ENCODE results near the gene ZNF746.
"Not testable (repeated sequence)": the region's sequence is repeated elsewhere in the genome, so short reads cannot be mapped to it uniquely, and the experiment has no call there.

The ZNF746 gene

DNA sequence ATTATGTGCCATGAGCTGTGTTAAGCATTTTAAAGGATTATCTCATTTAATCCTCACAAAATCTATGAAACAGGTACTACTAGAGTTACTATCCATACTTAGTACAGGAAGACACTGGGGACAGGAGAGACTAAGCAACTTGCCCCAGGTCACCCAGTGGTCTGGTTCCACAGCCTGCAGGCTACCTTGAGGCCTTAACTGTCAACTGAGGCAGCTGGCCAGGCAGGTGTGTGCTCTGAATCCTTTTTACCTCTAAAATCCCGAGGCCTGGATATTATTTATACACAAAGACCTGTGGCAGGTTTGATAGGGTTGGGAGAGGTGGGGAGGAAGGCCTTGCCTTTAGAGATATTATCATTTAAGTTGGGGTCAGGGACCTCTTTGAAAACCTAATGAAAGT, 39.8 kb downstream of the ZNF746 start:
- no peak for DNase-seq

DNA sequence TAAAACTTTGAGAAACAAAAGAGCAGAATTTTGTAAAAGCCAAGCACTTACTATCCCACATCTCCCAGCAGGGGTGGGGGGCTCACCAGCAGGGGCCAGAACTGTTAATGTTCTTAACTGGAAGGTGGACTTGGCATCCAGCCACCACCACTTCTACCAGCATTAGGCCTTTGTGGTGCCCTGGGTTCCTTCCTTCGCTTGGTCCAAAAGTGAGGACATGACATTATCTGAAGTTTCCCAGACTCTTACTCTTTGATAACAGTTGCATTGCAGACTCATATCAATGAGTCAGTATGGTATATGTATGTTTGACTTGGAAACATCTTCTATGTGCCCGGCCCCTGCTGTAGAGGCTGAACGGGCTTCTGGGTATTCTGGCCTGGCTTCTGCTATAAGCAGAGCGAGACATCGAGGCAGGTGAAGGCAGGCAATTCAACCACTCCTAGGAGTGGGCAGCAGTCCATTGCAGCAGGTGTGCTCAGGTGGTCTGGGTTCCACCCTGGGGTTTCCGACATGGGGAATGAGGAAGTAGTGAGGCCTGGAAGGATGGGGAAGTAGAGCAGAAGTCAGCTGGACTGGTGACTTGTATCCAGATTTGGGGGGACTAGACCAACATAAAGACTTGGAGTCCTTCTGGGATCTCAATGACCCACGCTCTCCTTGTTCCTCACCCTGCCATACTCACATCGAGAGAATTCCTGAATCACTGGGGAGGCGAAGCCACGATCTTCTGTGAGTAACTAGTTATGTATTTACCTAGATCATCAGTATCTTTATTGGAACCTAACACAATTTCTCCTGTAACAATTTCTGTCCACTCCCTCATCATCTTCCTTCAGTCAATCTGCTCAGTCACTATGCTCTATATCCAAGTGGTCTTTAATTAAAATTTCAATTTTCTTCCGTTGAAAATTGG, 40.8 kb downstream of the ZNF746 start:
- DNase-seq = no peak

DNA sequence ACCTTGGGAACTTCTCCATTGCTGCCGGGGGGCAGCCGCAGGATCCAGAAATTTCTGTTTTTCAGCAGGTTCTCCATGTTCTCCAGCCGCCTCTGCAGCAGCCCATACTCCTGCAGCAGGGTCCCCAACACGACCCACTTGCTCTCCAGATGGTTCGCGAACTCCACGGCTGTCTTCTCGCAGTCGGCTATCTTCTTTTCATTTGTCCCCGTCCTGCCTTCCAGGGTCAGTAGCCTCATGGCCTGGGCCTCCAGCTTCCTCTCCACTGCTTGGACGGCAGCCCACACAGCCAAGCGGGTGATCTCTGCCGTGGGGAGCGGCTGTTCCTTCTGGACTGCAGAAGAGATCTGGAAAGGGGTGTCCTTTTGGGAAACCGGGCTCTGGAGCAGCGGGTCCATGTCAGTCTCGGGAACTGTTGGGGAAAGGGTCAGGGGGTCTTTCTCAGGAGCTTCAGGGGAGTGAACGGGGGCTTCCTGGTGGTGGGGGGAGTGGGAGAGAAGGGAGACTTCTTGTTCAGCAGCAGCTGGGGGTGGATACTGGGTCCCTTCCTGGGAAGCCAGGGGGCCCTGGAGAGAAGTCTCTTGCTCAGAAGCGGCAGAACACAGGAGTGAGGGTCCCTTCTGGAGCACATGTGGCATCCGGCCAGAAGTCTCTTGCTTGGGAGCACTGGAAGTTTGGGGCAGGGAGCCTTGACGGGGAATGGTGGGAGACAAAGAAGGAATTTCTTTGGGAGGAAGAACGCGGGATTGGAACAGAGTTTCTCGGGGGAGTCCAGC, 42.2 kb downstream of the ZNF746 start:
- no peak for DNase-seq

DNA sequence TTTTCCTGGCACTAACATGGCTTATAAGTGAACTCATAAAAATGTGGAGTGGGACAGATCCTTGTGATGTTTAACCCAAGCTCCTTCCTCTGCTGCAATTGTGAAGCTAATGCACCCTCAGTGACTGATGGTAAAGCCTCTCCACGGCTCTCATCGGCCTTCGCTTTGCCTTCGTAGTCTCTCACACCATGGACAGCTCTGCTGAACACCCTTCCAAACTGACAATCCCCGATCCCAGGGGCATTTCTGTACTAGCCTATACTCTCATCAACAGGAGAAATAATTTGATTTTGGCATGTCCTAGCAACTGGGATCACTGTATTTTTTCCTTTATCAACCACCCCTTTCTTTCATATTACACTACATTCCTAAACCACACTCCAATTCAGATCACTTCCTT, 42.9 kb downstream of the ZNF746 start:
- no peak for DNase-seq

DNA sequence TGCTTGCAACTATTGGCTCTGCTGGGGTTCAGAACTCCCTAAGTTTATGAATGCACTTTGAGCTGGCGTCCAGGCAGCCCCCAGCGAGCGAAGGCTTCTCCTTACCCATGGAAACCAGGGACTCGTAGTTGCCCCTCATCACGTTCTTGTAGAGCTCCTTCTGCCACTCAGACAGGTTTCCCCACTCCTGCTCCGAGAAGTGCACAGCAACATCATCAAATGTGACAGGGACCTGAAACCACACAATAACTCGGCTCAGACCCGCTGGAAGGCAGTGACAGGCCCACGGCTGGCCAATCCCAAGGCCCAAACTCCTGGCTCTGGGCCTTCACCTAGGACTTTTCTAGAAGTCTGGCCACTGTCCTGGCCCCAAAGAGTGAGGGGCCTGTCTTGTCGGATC, 43.6 kb downstream of the ZNF746 start:
- no peak for DNase-seq

DNA sequence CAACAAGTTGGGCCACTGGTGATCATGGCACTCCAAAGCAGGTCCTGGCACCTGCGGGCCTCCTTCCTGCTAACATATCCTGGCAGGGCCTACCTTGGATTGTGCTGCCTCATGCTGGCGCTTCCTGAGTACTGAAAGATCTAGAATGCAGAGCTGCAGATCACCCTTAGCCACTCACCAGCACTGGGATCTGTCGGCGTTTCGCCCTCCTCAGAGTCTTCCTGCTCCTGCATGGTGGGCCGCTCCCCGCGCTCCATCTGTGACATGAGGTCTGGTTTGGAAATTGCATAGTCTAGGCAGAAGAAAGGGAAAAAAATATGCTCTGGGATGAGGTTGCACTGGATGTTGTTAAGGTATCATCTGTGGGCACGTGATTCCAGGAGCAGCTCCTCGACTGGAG, 46.8 kb downstream of the ZNF746 start:
- DNase-seq = no peak

DNA sequence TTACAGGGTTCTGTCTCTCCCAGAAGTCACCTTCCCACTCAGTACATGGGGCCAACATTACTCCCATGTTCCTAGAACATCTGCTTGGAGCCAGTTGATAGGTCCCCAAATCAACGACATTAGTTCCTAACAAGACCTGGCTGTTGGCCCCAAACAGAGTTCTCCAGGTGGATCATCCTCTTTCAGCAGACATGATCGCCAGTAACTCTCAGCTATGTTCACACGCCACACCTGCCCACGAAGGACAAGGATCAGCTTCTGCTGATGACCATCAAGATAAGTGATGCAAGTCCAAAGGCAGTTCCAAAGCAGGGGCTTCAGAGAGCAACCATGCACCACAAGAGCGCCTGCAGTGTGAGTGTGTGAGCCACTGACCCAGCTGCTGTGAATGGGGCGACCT, 47.7 kb downstream of the ZNF746 start:
- DNase-seq = no peak

DNA sequence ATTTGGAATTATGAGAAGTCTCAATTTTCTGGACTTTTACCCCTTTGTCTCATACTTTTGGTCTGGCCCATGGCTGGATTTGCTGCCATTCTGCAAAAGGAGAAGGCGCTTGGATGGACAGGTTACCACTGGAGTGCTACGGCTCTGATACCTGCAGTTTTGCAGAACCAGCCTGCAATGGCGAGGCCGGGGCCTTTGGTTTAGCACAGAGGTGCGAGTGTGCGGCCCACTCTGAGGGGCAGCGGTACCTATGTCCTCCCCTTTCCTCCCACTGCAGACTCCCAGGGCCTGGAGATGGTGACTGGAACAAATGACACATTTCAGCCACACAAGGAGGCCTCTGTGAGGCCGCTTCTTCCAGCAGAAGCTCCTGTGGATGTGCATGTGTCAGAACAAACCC, 48.6 kb downstream of the ZNF746 start:
- DNase-seq = no peak

DNA sequence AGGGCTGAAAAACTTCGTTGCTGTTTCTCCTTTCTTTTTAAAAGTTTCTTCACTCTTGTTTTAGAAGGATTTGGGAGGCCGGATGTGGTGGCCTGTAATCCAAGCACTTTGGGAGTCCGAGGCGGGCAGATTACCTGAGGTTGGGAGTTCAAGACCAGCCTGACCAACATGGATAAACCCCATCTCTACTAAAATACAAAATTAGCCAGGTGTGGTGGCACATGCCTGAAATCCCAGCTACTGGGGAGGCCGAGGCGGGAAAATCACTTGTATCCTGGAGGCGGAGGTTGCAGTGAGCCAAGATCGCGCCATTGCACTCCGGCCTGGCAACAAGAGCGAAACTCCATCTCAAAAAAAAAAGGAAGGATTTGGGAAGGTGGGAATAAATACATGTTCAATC, 51.6 kb downstream of the ZNF746 start:
- DNase-seq = not testable (repeated sequence)

DNA sequence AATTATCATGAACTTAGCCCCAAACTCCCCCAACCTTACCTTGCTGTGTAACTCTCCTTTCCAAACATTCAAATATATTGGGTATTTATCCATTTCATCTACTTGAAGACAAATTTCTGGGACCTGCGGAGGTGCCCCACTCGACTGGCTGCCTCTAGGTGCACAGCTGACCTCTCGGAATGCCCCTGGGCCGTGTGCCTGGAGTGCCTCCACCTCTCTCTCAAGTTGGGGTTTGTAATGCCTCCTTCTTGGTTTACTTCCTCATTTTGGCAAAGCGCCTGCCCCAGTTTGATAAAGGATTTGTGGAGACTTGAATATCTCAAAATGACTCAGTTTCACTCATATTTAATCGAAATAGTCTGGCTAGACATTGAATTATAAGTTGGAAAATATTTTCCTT, 53.3 kb downstream of the ZNF746 start:
- DNase-seq = no peak

DNA sequence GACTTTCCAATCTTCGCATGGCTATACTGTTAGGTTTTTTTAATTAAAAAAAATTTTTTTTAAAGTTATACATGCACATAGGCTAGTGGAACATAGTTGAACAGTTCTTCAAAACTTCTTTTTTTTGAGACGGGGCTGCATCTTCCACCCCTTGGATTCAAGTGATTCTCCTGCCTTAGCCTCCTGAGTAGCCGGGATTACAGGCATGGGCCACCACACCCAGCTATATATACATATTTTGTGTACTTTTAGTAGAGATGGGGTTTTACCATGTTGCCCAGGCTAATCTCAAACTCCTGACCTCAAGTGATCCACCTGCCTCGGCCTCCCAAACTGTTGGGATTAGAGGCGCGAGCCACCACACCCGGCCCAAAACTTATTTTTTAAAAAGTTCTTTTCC, 54.1 kb downstream of the ZNF746 start:
- no peak for DNase-seq

DNA sequence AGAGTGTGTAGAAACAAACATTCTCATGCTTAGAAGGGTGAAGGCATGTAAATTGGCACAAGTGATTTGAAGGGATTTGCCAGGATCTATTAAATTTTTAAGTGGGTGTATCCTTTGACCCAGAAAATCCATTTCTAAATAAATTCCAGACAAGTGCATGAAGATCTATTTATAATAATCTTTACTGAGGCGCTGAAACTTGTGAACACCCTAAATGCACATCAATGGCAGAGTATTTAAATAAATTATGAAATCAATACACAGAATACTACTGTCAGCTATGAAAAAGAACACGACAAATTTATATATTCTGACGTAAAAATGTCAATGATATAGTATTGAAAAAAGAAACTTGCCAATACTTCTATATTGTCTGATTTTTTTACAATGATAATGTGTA, 54.7 kb downstream of the ZNF746 start:
- DNase-seq = no peak

DNA sequence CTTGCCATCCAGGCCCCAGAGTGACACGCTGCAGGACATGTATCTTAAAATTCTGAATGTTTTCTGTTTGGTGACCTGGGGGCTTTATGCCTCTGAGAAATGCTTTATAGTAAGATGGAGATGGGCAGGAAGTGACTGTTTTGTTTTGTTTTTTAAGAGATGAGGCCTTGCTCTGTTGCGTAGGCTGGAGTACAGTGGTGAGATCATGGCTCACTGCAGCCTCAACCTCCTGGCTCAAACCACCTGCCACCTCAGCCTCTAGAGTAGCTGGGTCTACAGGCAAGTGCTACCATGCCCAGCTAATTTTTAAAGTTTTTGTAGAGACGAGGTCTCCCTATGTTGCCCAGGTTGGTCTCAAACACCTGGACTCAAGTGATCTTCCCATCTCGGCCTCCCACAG, 57.4 kb downstream of the ZNF746 start:
- no peak for DNase-seq

DNA sequence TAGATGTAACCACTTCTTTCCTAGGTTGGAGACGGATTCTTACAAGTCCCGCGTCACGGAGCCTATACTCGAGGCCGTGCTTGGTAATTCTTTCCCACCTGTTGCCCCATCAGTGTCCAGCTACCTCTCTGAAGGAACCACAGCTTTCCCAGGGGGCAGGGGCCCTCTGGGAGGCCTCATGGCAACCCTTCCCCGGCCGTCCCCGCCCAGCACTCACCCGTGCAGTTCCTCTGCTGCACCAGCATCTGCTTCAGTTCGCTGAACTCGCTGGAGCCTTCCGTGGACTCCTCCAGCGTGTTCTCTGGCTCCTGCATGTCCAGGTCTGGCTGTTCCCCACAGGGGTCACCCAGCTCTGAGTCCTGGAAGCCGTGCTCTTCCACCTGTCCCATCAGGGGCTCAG, 61.3 kb downstream of the ZNF746 start:
- no peak for DNase-seq

DNA sequence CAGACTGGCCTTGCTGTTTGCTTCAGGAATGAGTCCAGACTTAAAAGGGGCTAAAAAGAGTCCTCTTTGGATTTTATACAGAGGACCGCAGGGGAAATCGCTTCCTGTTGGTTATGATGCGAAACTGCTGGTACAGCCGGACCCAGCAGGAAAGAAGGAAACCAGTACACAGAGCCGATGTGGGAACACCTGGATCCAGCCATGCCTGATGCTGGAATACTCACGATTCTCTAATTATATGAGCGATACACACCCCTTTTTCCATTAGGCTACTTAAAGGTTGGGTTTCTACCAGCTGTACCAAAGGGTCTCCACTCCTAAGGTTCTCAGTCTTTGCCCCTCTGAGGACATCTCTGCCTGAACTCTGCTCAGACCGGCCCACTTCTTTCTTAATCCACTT, 64.5 kb downstream of the ZNF746 start:
- no peak for DNase-seq

DNA sequence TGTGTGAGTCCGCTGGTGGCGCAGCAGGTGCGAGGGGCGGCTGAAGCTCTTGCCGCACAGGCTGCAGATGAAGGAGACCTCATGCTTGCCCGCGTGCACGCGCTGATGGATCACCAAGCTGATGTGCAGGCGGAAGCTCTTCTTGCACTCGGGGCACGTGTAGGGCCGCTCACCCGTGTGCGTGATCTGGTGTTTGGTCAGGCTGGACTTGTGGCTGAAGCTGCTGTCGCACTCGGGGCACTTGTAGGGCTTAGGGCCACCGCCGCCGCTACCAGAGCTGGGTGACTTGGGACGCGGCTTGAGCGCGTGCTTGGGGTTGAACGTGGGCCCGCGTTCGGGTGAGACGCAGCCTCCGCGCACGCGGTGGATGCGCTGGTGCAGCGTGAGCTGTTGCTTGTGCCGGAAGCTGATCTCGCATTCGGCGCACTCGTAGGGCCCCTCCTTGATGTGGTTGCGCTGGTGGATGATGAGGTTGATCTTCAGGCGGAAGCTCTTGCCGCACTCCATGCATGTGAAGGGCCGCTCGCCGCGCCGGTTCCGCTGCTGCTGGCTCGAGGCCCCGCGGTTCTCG, 65.4 kb downstream of the ZNF746 start:
- no peak for DNase-seq

DNA sequence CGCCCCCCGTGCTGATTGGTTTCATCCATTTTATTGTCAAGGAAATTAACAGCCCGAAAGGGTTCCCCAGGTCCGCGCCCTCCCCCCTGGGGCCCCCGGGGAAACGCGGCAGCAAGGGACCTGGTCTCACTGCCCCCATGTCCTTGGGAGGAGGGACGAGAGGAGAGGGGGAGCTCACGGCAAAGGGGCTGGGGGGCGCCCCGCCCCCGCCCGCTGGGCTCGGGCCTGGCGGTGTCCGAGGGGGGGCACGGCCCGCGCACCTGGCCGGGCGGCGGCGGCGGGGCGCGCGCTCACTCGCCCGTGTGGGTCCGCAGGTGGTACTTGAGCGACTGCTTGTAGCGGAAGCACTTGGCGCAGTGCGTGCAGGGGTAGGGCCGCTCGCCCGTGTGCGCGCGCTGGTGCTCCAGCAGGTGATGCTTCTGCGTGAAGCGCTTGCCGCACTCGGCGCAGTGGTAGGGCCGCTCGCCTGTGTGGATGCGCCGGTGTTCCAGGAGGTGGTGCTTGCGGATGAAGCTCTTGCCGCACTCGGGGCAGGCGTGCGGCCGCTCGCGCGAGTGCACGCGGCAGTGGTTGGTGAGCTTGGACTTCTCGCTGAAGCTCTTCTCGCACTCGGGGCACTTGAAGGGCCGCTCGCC, 66.0 kb downstream of the ZNF746 start:
- no peak for DNase-seq

DNA sequence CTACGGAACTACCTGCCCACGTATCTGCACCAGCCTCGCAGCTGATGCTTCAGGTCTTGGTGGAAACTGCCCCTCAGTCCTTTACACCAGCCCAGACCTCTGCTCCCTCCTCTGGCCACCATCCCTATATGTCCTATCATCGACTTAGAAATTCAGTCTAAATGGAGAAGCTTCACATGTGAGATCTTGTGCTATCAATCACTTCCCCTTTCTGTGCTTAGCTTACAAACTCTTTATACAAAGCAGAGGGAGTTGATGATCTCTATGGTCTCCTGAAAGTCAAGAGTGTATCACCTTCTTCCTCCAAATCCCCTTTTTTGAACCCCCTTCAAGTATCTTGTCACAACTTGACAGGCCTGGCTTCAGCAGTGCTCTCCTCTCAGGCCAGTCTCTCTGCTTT, 67.4 kb downstream of the ZNF746 start:
- no peak for DNase-seq

DNA sequence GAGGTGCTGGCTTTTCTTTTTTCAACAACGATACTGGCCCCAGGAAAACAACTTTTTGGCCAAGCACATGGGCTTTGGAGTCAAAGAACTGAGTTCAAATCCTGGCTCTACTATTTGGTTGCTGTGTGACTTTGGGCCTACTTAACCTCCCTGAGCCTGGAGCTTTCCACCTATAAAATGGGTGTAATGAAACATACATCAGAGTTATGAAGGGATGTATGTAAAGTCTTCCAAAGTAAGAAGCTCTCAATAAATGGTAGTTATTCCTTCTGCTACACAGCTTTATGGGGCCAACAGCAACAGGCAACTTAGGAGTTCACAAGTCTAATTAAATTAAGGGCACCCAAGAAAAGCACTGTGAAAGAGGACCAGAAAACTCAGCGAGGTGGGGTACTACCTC, 69.7 kb downstream of the ZNF746 start:
- DNase-seq = no peak

DNA sequence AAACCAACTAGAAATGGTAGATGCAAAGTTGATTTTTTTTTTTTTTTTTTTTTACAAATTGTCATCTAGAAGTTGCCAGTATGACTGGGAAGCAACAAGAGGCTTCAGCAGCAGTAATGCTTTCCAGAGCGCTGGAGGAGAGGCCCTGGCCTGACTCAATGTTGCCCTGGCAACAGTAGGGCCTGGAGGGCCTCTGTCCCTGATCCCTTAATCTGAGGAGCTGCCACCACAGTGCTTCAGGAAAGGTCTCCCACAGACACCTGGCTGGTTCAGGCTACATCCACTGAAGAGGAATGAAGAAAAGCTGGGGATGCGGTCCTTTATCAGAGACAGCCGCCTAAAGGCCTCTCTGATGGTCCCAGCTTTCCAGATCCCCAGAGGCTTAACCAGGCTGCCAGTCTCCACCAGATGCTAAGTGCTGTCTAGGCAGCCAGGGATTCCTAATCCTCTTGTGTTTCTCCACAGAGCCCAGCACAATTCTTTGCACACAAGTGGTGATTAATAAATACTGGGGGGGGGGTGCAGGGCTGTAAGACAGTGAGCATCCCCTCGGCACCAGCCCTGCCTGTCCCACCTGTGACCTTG, 70.4 kb downstream of the ZNF746 start:
- no peak for DNase-seq

DNA sequence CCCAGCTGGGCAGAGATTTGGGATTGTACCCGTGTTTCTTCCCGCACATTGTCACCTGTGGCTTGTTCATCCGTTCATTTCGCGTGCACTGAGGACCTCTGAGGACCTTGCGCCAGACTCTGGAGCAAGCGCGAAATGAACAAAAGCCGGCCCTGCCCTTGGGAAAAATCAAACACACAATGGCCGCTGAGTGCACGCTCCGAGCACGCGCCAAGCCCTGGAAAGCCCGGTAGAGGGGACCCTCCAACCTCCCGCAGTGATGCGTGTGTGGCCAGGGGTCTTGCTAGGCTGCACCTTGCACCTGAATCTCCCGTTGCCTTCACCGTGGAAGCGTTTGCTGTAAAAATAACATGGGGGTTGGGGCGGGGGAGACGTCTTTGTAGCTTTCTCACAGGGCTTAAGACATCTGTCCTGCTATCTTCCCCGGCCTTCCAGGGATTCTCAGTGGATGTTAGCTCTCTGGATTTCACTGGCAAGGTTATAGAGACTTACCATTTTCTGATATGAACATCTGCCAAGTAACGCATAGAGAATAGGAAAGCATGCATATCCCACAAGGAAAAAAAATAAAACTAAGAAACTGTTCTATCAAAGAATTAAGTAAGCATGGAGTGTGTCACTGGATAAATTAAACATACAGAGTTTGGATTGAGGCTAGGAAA, 74.0 kb downstream of the ZNF746 start:
- DNase-seq = no peak

DNA sequence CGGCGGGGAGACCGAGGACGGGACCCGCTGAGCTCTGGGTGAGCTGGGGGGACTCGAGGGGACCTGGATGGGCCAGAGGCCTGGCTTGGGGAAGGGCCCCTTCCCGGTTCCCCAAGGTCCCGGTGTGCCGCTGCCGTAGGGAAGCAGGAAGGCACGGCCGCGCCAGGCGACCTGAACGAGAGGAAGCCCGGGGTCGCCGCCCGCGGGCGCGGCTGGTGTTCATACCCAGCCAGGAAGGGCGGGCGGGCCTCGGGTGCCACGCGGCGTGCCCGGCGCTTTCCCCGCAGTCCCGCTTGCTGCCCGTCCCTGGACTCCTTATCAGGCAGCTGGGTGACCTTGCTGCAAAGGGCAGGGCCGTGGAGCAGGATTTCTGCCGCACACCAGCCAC, 74.7 kb downstream of the ZNF746 start:
- DNase-seq = no peak
